CD14-positive monocyte (primary cell): ENCODE data around the gene LTA4H. TPM values are rescaled to one million over a fixed set of nuclear protein-coding genes. Genes with fewer than 3 reads are reported as not detected.

Experiments
- DNase-seq, 3 donors: peaks; one replicate each; pipeline ENCODE4 v3.0.0-alpha.2; 2011 to 2022
- H2AFZ ChIP-seq: 2 replicates; pipeline ENCODE4 v1.6.0; 2012; ENCODE audit warnings: mild to moderate bottlenecking, low read depth, low read length, inconsistent platforms; ENCODE audit not compliant: insufficient read depth, poor library complexity, severe bottlenecking
- H3K27ac ChIP-seq, 2 donors: 1 replicate in 1 of 2; 2 replicates in 1 of 2; pipeline ENCODE4 v1.5.1; 2012 to 2013; ENCODE audit warnings: low read length in 2 of 2, control low read depth in 1 of 2, inconsistent platforms in 1 of 2, low read depth in 1 of 2, mild to moderate bottlenecking in 1 of 2
- H3K27me3 ChIP-seq, 2 donors: one replicate each; pipeline versions ENCODE4 v1.6.0 to v1.6.1; 2011 to 2013; ENCODE audit warnings: low read length in 2 of 2; ENCODE audit not compliant: control insufficient read depth in 2 of 2, insufficient read depth in 2 of 2
- H3K36me3 ChIP-seq, 2 donors: replicated peaks in 1 of 2; 1 replicate in 1 of 2; 2 replicates in 1 of 2; pipeline versions ENCODE4 v1.5.1 to v1.6.1; 2012 to 2013; ENCODE audit warnings: low read length in 2 of 2, control low read depth in 1 of 2, inconsistent platforms in 1 of 2, mild to moderate bottlenecking in 1 of 2; ENCODE audit not compliant: insufficient read depth in 2 of 2, control insufficient read depth in 1 of 2
- H3K4me1 ChIP-seq, 2 donors: 1 replicate in 1 of 2; 2 replicates in 1 of 2; pipeline versions ENCODE4 v1.5.1 to v1.6.1; 2012 to 2013; ENCODE audit warnings: low read length in 2 of 2, control low read depth in 1 of 2, inconsistent platforms in 1 of 2, mild to moderate bottlenecking in 1 of 2, moderate library complexity in 1 of 2; ENCODE audit not compliant: insufficient read depth in 2 of 2, control insufficient read depth in 1 of 2
- H3K4me2 ChIP-seq: replicated peaks from 2 replicates; pipeline ENCODE3; 2012; ENCODE audit warnings: low read length, moderate library complexity, mild to moderate bottlenecking; ENCODE audit not compliant: poor library complexity, severe bottlenecking; ENCODE audit errors: extremely low read depth
- H3K4me3 ChIP-seq, 3 experiments: fragments of 200-600 bp in 1 of 3; sonication (generic) in 1 of 3; replicated peaks in 1 of 3; 1 replicate in 2 of 3; 2 replicates in 1 of 3; pipeline ENCODE4 v1.5.1; 2011 to 2013; ENCODE audit warnings: low read length in 3 of 3, mild to moderate bottlenecking in 3 of 3, control low read depth in 2 of 3, low read depth in 2 of 3, inconsistent platforms in 1 of 3, moderate library complexity in 1 of 3
- H3K79me2 ChIP-seq: 2 replicates; pipeline ENCODE4 v1.6.0; 2012; ENCODE audit warnings: mild to moderate bottlenecking, control low read depth, inconsistent platforms, low read length, moderate library complexity; ENCODE audit not compliant: insufficient read depth
- H3K9ac ChIP-seq: 2 replicates; pipeline ENCODE4 v1.6.0; 2017; ENCODE audit warnings: low read length, mild to moderate bottlenecking; ENCODE audit not compliant: insufficient read depth, poor library complexity, severe bottlenecking
- H3K9me3 ChIP-seq, 2 donors: replicated peaks in 1 of 2; 1 replicate in 1 of 2; 2 replicates in 1 of 2; pipeline versions ENCODE4 v1.5.1 to v1.6.1; 2012 to 2013; ENCODE audit warnings: low read length in 2 of 2, control low read depth in 1 of 2; ENCODE audit not compliant: control insufficient read depth in 1 of 2, insufficient read depth in 1 of 2
- H4K20me1 ChIP-seq: 2 replicates; pipeline ENCODE4 v1.6.0; 2012; ENCODE audit warnings: mild to moderate bottlenecking, low read length, control low read depth, moderate library complexity; ENCODE audit not compliant: insufficient read depth
- H3K27ac Mint-ChIP-seq, 7 donors: one replicate each; pipeline ENCODE4 v1.8.0; 2020; ENCODE audit warnings: mild to moderate bottlenecking in 7 of 7, mixed read lengths in 7 of 7, moderate library complexity in 6 of 7, inconsistent platforms in 2 of 7
- H3K27me3 Mint-ChIP-seq, 3 donors: one replicate each; pipeline ENCODE4 v1.8.0; 2021 to 2022; ENCODE audit warnings: low read depth in 3 of 3, mild to moderate bottlenecking in 3 of 3, mixed read lengths in 3 of 3, moderate library complexity in 3 of 3, inconsistent platforms in 1 of 3
- H3K36me3 Mint-ChIP-seq, 2 donors: one replicate each; pipeline ENCODE4 v1.8.0; 2020; ENCODE audit warnings: mixed read lengths in 2 of 2, inconsistent platforms in 1 of 2, mild to moderate bottlenecking in 1 of 2
- H3K4me1 Mint-ChIP-seq: one replicate; pipeline ENCODE4 v1.8.0; 2020; ENCODE audit warnings: mild to moderate bottlenecking, mixed read lengths
- H3K4me3 Mint-ChIP-seq, 2 donors: one replicate each; pipeline ENCODE4 v1.8.0; 2020; ENCODE audit warnings: mild to moderate bottlenecking in 2 of 2, mixed read lengths in 2 of 2, moderate library complexity in 1 of 2
- H3K9me3 Mint-ChIP-seq, 7 donors: one replicate each; pipeline ENCODE4 v1.8.0; 2020 to 2022; ENCODE audit warnings: mixed read lengths in 7 of 7, mild to moderate bottlenecking in 6 of 7, moderate library complexity in 6 of 7, inconsistent platforms in 2 of 7
- WGBS: methylation state at CpG from one replicate; pipeline ENCODE4 v1.1.5; 2013; ENCODE audit warnings: missing lambda C conversion rate; ENCODE audit not compliant: insufficient coverage; 5-methylcytosine and 5-hydroxymethylcytosine counted together
- intact Hi-C, 2 donors: fragments of 100-400 bp; cut with micrococcal nuclease; formaldehyde crosslinking; loops; one replicate each; pipeline versions ENCODE4 v1.15.0 to v1.15.1; 2023
- polyA plus RNA-seq, 3 donors: library from polyadenylated mRNA; depleted of rRNA in 1 of 3; unstranded in 2 of 3; stranded (reverse) in 1 of 3; fragments of 300-500 nt in 2 of 3; fragments of >200 nt in 1 of 3; fragmentation: Illumina TruSeq in 2 of 3; gene quantifications; 1 replicate in 2 of 3; 2 replicates in 1 of 3; pipeline ENCODE4 v1.2.3, GENCODE V29; 2012 to 2021
- TF ChIP-seq, protein P1 (sequence below): fragments of 200-600 bp; IDR thresholded peaks from one replicate; pipeline ENCODE4 v1.8.0; 2022; ENCODE audit warnings: antibody characterized with exemption, mild to moderate bottlenecking

The LTA4H gene
- polyA plus RNA-seq, 3 donors, result 278 to 963 (median 647) TPM

GRCh38 chr12:96039516-96039915, 4.1 kb upstream of the LTA4H start:
- TF ChIP-seq, protein P1, sequence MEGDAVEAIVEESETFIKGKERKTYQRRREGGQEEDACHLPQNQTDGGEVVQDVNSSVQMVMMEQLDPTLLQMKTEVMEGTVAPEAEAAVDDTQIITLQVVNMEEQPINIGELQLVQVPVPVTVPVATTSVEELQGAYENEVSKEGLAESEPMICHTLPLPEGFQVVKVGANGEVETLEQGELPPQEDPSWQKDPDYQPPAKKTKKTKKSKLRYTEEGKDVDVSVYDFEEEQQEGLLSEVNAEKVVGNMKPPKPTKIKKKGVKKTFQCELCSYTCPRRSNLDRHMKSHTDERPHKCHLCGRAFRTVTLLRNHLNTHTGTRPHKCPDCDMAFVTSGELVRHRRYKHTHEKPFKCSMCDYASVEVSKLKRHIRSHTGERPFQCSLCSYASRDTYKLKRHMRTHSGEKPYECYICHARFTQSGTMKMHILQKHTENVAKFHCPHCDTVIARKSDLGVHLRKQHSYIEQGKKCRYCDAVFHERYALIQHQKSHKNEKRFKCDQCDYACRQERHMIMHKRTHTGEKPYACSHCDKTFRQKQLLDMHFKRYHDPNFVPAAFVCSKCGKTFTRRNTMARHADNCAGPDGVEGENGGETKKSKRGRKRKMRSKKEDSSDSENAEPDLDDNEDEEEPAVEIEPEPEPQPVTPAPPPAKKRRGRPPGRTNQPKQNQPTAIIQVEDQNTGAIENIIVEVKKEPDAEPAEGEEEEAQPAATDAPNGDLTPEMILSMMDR, result no peak
- no peaks in the 10 kb centered on the region for H3K36me3 ChIP-seq
- DNase-seq, result no peak
- no CpG with 5 or more reads among the region's 3 CpGs for WGBS
- peaks cover 5% of the 10 kb centered on the region for H4K20me1 ChIP-seq
- no peaks in the 10 kb centered on the region for H3K27me3 ChIP-seq
- peak overlapping the region in 2 of 7 donors; percentile 38 to 69 for H3K27ac Mint-ChIP-seq
- H3K9ac ChIP-seq, result no peak overlapping the region
- H3K79me2 ChIP-seq, result peaks cover 10% of the 10 kb centered on the region
- peak overlapping the region in 1 of 2 donors; percentile 58 for H3K27ac ChIP-seq
- no peaks in the 10 kb centered on the region for H3K36me3 Mint-ChIP-seq
- H2AFZ ChIP-seq, result no peak overlapping the region
- H3K4me3 ChIP-seq, result peak overlapping the region in 1 of 3 experiments; percentile 6
- no peak overlapping the region for H3K4me2 ChIP-seq
- peaks cover 8% of the 10 kb centered on the region in 2 donors for H3K9me3 ChIP-seq
- H3K4me3 Mint-ChIP-seq, result no peak overlapping the region
- intact Hi-C loops, result loop anchor here in 1 of 2 donors (10.0 kb wide), 1 partner anchor 365 kb away; the partner anchor contains the start of gene CDK17
- H3K9me3 Mint-ChIP-seq, result peaks cover 0 to 11% (median 7%) of the 10 kb centered on the region in 7 donors
- peaks cover 0 to 2% (median 0%) of the 10 kb centered on the region in 3 donors for H3K27me3 Mint-ChIP-seq
- H3K4me1 Mint-ChIP-seq, result peaks cover 28% of the 10 kb centered on the region
- peaks cover 38 to 59% of the 10 kb centered on the region in 2 donors for H3K4me1 ChIP-seq

- TF ChIP-seq, protein P1, result no peak
- Histone ChIP-seq H3K9me3 (peaks cover 8% of the 10 kb centered on the region in 2 donors), H3K27ac (peak overlapping the region; percentile 71 to 87), H3K27me3 (no peaks in the 10 kb centered on the region), H3K9ac (no peak overlapping the region), H4K20me1 (peaks cover 27% of the 10 kb centered on the region), H3K36me3 (no peaks in the 10 kb centered on the region), H3K79me2 (peaks cover 36% of the 10 kb centered on the region), H3K4me1 (peaks cover 49 to 71% of the 10 kb centered on the region in 2 donors), H3K4me2 (peak overlapping the region; percentile 96), H3K4me3 (no peak overlapping the region), H2AFZ (no peak overlapping the region)
- no peaks in the 10 kb centered on the region for H3K27me3 Mint-ChIP-seq
- peaks cover 0 to 11% (median 7%) of the 10 kb centered on the region in 7 donors for H3K9me3 Mint-ChIP-seq
- WGBS, result 80% methylated on average over 6 of the region's 8 CpGs
- DNase-seq, result peak; percentile 67 to 83 (median 77)
- H3K4me1 Mint-ChIP-seq, result peaks cover 22% of the 10 kb centered on the region
- H3K4me3 Mint-ChIP-seq, result no peak overlapping the region
- H3K36me3 Mint-ChIP-seq, result peaks cover 0 to 11% of the 10 kb centered on the region in 2 donors
- intact Hi-C loops, result loop anchor here in 1 of 2 donors (10.0 kb wide), 1 partner anchor 368 kb away; the partner anchor contains the start of gene CDK17
- H3K27ac Mint-ChIP-seq, result no peak overlapping the region
These were observed 1.5 kb upstream of the LTA4H start for GRCh38 chr12:96036765-96037455.
